Transverse colon (tissue), 4 donors: ENCODE measurements around the gene FAM3C.

ENCODE experiments used
- POLR2A ChIP-seq: fragments of 450-650 bp; IDR thresholded peaks from one replicate; pipeline ENCODE4 v1.6.1; 2016; ENCODE audit warnings: antibody characterized with exemption, mild to moderate bottlenecking, moderate library complexity
- POLR2AphosphoS5 ChIP-seq, 3 donors: sonication (generic); formaldehyde crosslinking; IDR thresholded peaks; one replicate each; pipeline ENCODE4 v1.6.1; 2016; ENCODE audit warnings: antibody characterized with exemption in 3 of 3
- TF ChIP-seq, protein P1 (sequence below), 5 experiments: fragments of 200-600 bp in 3 of 5; fragments of 450-650 bp in 2 of 5; sonication (generic) in 3 of 5; IDR thresholded peaks; 1 replicate in 2 of 5; 2 replicates in 3 of 5; pipeline ENCODE4 v1.5.1; 2016 to 2017; ENCODE audit warnings: antibody characterized with exemption in 5 of 5, inconsistent platforms in 3 of 5, mild to moderate bottlenecking in 2 of 5, moderate library complexity in 1 of 5

DNA sequence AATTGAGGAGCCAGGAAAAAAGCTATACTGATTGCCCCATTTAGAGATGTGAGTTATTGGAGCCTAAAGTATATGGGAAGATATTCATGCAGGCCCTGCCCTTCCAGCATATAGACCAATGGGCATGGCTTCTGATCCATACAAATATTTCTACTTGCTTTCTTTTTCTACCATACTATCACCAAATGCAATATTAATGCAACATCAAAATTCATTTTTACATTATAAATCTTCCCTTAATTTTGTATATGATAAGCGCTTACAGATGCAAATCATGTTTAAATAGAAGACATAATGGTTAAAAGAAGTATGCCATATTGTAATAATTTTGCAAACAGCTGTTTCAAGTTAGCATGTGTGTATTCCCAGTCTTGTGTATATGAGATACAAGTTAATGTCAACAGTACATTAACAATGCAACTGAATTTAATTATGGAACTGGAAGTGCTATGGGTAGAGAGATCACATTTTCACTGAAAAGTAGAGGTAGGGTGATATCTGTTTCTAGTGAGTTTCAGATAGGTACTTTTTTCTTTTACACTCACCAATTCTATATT is 91.9 kb downstream of the FAM3C start:
- TF ChIP-seq, protein P1, sequence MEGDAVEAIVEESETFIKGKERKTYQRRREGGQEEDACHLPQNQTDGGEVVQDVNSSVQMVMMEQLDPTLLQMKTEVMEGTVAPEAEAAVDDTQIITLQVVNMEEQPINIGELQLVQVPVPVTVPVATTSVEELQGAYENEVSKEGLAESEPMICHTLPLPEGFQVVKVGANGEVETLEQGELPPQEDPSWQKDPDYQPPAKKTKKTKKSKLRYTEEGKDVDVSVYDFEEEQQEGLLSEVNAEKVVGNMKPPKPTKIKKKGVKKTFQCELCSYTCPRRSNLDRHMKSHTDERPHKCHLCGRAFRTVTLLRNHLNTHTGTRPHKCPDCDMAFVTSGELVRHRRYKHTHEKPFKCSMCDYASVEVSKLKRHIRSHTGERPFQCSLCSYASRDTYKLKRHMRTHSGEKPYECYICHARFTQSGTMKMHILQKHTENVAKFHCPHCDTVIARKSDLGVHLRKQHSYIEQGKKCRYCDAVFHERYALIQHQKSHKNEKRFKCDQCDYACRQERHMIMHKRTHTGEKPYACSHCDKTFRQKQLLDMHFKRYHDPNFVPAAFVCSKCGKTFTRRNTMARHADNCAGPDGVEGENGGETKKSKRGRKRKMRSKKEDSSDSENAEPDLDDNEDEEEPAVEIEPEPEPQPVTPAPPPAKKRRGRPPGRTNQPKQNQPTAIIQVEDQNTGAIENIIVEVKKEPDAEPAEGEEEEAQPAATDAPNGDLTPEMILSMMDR (IDR thresholded peaks at IDR 0.05): no peak
- TF ChIP-seq POLR2AphosphoS5 (IDR thresholded peaks at IDR 0.05) (no peak), POLR2A (no peak)
